Kidney epithelial cell (primary cell): ENCODE results near the gene CFAP43. TPM values are rescaled to one million over a fixed set of nuclear protein-coding genes. Genes with fewer than 3 reads are reported as not detected.

Experiments
- DNase-seq: peaks from one replicate; pipeline ENCODE4 v3.0.0-alpha.2; 2010; ENCODE audit warnings: low read depth
- H3K27me3 ChIP-seq: 2 replicates; pipeline ENCODE4 v1.6.0; 2011; ENCODE audit warnings: low read length; ENCODE audit not compliant: control insufficient read depth, insufficient read depth
- H3K36me3 ChIP-seq: 2 replicates; pipeline ENCODE4 v1.5.1; 2011; ENCODE audit warnings: low read length; ENCODE audit not compliant: control insufficient read depth, insufficient read depth
- H3K4me3 ChIP-seq: 2 replicates; pipeline ENCODE4 v1.5.1; 2011; ENCODE audit warnings: low read depth, mild to moderate bottlenecking, control low read depth, low read length
- total RNA-seq: library from RNA; depleted of rRNA; stranded (reverse); fragments of >200 nt; gene quantifications from 2 replicates; pipeline ENCODE4 v1.2.3, GENCODE V29; 2015
- TF ChIP-seq, protein P1 (sequence below): IDR thresholded peaks from 2 replicates; pipeline ENCODE4 v1.5.1; 2011; ENCODE audit warnings: mild to moderate bottlenecking, moderate library complexity, low read length, control low read depth, inconsistent platforms; ENCODE audit not compliant: insufficient read depth, poor library complexity, severe bottlenecking

The CFAP43 gene
- total RNA-seq, 1 donor from 2014 or later, result 0.75 TPM

DNA sequence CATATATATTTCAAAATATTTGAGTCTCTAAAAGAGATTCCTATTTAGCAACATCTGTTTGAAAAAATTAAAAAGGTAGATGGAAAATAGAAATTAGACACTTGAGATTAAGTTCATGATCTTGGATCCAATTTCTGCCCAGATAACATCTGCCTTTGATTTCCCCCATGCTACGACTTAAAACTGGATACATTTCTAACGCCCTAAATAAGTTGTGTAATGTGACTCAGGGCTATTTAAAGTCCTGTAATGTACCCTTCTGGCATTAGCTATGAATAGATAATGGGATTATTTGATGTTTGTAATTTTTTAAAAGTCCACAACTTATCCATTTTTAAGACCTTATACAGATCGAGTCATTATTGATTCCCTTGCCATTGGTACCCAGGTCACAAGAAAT is 23.4 kb downstream of the CFAP43 start:
- no peak for DNase-seq
- TF ChIP-seq, protein P1, sequence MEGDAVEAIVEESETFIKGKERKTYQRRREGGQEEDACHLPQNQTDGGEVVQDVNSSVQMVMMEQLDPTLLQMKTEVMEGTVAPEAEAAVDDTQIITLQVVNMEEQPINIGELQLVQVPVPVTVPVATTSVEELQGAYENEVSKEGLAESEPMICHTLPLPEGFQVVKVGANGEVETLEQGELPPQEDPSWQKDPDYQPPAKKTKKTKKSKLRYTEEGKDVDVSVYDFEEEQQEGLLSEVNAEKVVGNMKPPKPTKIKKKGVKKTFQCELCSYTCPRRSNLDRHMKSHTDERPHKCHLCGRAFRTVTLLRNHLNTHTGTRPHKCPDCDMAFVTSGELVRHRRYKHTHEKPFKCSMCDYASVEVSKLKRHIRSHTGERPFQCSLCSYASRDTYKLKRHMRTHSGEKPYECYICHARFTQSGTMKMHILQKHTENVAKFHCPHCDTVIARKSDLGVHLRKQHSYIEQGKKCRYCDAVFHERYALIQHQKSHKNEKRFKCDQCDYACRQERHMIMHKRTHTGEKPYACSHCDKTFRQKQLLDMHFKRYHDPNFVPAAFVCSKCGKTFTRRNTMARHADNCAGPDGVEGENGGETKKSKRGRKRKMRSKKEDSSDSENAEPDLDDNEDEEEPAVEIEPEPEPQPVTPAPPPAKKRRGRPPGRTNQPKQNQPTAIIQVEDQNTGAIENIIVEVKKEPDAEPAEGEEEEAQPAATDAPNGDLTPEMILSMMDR, result no peak
- Histone ChIP-seq H3K27me3 (no peaks in the 10 kb centered on the region), H3K4me3 (no peak overlapping the region), H3K36me3 (no peaks in the 10 kb centered on the region)

DNA sequence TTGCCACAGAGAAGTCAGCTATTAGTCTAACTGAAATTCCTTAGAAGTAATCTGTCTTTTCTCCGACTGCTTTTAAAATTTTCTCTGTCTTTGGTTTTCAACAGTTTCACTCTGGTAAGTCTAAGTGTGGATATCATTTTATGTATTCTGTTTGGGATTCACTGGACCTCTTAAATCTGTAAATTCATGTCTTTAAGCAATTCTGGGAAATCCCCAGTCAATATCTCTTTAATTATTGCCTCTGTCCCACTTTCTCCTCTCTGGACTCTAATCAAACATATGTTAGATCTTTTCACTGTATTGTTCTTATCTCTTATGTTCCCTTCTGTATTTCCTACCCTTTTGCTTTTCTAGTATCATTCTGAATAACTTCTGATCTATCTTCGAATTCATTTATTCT is 29.9 kb downstream of the CFAP43 start:
- DNase-seq, result no peak
- no peaks in the 10 kb centered on the region for H3K36me3 ChIP-seq
- no peak overlapping the region for H3K4me3 ChIP-seq
- TF ChIP-seq, protein P1, result no peak
- no peaks in the 10 kb centered on the region for H3K27me3 ChIP-seq

GRCh38 chr10:104201636-104202035 is 30.5 kb downstream of the CFAP43 start:
- no peaks in the 10 kb centered on the region for H3K27me3 ChIP-seq
- TF ChIP-seq, protein P1, result no peak
- no peaks in the 10 kb centered on the region for H3K36me3 ChIP-seq
- H3K4me3 ChIP-seq, result no peak overlapping the region
- DNase-seq, result no peak

GRCh38 chr10:104199567-104199966 is 32.6 kb downstream of the CFAP43 start:
- H3K4me3 ChIP-seq, result no peak overlapping the region
- H3K36me3 ChIP-seq, result no peaks in the 10 kb centered on the region
- DNase-seq, result peak; percentile 34
- H3K27me3 ChIP-seq, result no peaks in the 10 kb centered on the region
- TF ChIP-seq, protein P1, result no peak

DNA sequence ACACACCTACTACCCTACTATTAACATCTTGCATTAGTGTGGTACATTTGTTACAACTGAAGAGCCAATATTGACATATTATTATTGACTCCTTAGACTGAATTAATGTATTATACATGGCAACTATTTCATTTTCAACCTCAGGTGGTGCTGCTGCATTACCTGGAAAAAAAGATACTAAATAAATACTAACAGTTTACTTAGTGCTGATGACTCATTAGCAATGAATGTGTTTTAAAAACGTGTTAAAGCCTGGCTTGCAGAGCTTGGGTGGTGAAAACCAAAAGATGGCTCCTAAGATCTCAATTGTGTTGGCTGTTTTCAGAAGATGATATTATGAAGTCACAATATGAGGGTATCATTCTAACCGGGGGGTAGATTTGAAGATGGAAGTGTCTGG is 34.8 kb downstream of the CFAP43 start:
- H3K27me3 ChIP-seq, result no peaks in the 10 kb centered on the region
- DNase-seq, result peak; percentile 12
- no peaks in the 10 kb centered on the region for H3K36me3 ChIP-seq
- TF ChIP-seq, protein P1, result no peak
- H3K4me3 ChIP-seq, result no peak overlapping the region

DNA sequence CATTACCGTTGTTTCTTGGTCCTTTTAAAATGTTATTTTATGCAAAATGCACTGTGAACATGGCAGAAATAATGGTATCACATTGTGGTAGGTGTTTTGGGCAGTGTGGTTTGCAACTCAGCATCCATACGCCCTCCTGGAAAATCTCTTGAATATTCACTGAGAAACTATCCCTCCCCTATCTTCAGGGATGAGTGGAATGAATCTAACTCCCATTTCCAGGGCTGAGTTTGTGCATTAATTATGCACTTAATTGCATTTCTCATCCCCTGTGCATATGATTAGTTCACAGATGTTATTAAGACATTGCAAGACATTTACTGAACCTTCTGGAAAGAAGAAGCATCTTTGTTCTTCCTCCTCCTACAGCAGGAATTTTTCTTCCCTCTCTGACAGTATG is 36.5 kb downstream of the CFAP43 start:
- H3K27me3 ChIP-seq, result no peaks in the 10 kb centered on the region
- TF ChIP-seq, protein P1, result no peak
- no peak for DNase-seq
- no peak overlapping the region for H3K4me3 ChIP-seq
- H3K36me3 ChIP-seq, result no peaks in the 10 kb centered on the region
